ENCODE measurements around the gene RASGRP1. TPM values are rescaled to one million over a fixed set of nuclear protein-coding genes. Genes with fewer than 3 reads are reported as not detected.

RASGRP1 gene
- total RNA-seq, 1 experiment from 2014 or later, result 1.6 TPM

DNA sequence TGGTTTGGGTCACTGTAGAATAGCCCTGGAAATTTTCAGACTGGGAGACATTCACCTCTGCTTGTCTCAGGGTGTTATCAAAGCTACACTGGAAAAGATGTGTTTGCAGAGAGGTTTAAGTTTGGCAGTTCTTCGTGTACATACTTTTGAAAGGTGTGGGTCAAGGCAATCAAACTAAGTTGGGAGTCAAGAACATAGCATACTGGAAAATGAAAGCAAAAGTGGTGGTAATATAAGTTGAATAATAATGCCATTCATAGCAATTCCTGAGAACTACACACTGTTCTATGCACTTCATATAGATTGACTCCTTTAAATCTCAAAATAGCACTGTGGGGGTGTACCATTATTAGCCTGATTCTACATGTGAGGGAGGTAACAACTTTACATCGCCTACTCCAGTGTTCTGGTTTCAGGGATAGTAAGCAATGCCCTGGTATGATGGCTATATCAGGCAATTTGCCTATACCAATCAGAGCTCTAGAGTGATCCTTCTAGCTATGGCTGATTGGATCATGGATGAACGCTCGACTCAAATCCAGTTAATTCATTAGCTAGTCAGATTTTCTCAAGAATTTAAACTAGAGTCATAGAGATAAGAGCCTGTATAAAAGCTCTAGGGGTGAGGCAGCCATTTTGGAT, 44.6 kb upstream of the RASGRP1 start:
- Histone ChIP-seq H3K4me3 (replicated peaks in 1 of 2; ENCODE audit: low read depth in 1 of 2, low read length in 2 of 2) (no peak overlapping the region), H3K9me3 (ENCODE audit: control insufficient read depth in 1 of 2, insufficient read depth in 1 of 2, low read depth in 1 of 2, low read length in 2 of 2) (no peaks in the 10 kb centered on the region), H3K79me2 (ENCODE audit: insufficient read depth, low read length) (no peaks in the 10 kb centered on the region), H2AFZ (ENCODE audit: low read depth, low read length, poor library complexity, severe bottlenecking) (no peak overlapping the region), H3K27me3 (ENCODE audit: insufficient read depth, low read length) (peaks cover 26% of the 10 kb centered on the region), H3K36me3 (ENCODE audit: control insufficient read depth in 1 of 2, insufficient read depth in 2 of 2, low read length in 2 of 2) (no peaks in the 10 kb centered on the region), H3K27ac (ENCODE audit: low read depth, low read length) (no peak overlapping the region), H4K20me1 (ENCODE audit: insufficient read depth) (no peaks in the 10 kb centered on the region), H3K9me2 (ENCODE audit: insufficient read depth) (no peaks in the 10 kb centered on the region), H3K4me2 (ENCODE audit: low read length) (no peak overlapping the region), H3K4me1 (ENCODE audit: control insufficient read depth in 1 of 2, insufficient read depth in 2 of 2, low read length in 2 of 2) (no peaks in the 10 kb centered on the region), H3K9ac (ENCODE audit: low read length) (no peak overlapping the region)
- no peak for ATAC-seq
- TF ChIP-seq POLR2AphosphoS5 (IDR thresholded peaks at IDR 0.05; ENCODE audit: low read depth, low read length) (no peak), SIN3A (IDR thresholded peaks at IDR 0.05; ENCODE audit: low read depth) (no peak), SP1 (IDR thresholded peaks at IDR 0.05; ENCODE audit: low read depth) (no peak), ZFX (IDR thresholded peaks at IDR 0.05) (no peak)
- TF ChIP-seq, protein P1, sequence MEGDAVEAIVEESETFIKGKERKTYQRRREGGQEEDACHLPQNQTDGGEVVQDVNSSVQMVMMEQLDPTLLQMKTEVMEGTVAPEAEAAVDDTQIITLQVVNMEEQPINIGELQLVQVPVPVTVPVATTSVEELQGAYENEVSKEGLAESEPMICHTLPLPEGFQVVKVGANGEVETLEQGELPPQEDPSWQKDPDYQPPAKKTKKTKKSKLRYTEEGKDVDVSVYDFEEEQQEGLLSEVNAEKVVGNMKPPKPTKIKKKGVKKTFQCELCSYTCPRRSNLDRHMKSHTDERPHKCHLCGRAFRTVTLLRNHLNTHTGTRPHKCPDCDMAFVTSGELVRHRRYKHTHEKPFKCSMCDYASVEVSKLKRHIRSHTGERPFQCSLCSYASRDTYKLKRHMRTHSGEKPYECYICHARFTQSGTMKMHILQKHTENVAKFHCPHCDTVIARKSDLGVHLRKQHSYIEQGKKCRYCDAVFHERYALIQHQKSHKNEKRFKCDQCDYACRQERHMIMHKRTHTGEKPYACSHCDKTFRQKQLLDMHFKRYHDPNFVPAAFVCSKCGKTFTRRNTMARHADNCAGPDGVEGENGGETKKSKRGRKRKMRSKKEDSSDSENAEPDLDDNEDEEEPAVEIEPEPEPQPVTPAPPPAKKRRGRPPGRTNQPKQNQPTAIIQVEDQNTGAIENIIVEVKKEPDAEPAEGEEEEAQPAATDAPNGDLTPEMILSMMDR (IDR thresholded peaks at IDR 0.05 in 2 of 3, conservative IDR thresholded peaks at IDR 0.05 in 1 of 3; ENCODE audit: borderline replicate concordance in 1 of 3, insufficient read depth in 1 of 3, low read depth in 2 of 3, low read length in 2 of 3), result no peak
- TF ChIP-seq, protein P2, sequence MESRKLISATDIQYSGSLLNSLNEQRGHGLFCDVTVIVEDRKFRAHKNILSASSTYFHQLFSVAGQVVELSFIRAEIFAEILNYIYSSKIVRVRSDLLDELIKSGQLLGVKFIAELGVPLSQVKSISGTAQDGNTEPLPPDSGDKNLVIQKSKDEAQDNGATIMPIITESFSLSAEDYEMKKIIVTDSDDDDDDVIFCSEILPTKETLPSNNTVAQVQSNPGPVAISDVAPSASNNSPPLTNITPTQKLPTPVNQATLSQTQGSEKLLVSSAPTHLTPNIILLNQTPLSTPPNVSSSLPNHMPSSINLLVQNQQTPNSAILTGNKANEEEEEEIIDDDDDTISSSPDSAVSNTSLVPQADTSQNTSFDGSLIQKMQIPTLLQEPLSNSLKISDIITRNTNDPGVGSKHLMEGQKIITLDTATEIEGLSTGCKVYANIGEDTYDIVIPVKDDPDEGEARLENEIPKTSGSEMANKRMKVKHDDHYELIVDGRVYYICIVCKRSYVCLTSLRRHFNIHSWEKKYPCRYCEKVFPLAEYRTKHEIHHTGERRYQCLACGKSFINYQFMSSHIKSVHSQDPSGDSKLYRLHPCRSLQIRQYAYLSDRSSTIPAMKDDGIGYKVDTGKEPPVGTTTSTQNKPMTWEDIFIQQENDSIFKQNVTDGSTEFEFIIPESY (IDR thresholded peaks at IDR 0.05; ENCODE audit: extremely low read depth, insufficient replicate concordance, low read length), result no peak
- TF ChIP-seq, protein P3, sequence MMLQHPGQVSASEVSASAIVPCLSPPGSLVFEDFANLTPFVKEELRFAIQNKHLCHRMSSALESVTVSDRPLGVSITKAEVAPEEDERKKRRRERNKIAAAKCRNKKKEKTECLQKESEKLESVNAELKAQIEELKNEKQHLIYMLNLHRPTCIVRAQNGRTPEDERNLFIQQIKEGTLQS (IDR thresholded peaks at IDR 0.05), result no peak
- DNase-seq (ENCODE audit: low read depth, low spot score), result no peak
- RAD21 ChIA-PET (ENCODE audit: low non-redundant PET in 1 of 2, low total read pairs in 2 of 2, uncharacterized antibody in 2 of 2, unreplicated experiment in 2 of 2), result no interaction called here
- POLR2A ChIA-PET, result no interaction called here
- CTCF ChIA-PET, result no interaction called here
- intact Hi-C loops (cut with micrococcal nuclease), result no loop called here
- BruUV-seq (replicated peaks), result no TSS peak

All from HCT116 (cell line).